ENCODE measurements around the gene ERGIC1.

GRCh38 chr5:172857982-172858381, 23.9 kb downstream of the ERGIC1 start:
- TF ChIP-seq CTCF (IDR thresholded peaks at IDR 0.05) (no peak), POLR2A (IDR thresholded peaks at IDR 0.05) (no peak)

All from testis (tissue), 2 donors.